HCT116 (cell line): ENCODE results near the gene RRAD. TPM values are rescaled to one million over a fixed set of nuclear protein-coding genes. Genes with fewer than 3 reads are reported as not detected.

Experiments used
- ATAC-seq: fragments of 200-7000 bp; cut with Tn5 transposase; 2 replicates; pipeline ENCODE4 v1.9.1; 2020; ENCODE audit warnings: mild to moderate bottlenecking, moderate library complexity
- BruUV-seq: library from RNA; stranded (reverse); fragments of 400-500 nt; replicated peaks from 2 replicates; lab custom pipeline; 2021; lab: Mats Ljungman, UMichigan
- CTCF ChIA-PET: fragments of 300-600 bp; sonication (Branson Sonifier 250); formaldehyde crosslinking; loops from one replicate; lab custom pipeline; 2021; ENCODE audit warnings: antibody characterized with exemption; lab: Charles Lee
- POLR2A ChIA-PET: fragments of 300-600, 350-600 bp; sonication (Branson Sonifier 250); formaldehyde crosslinking; loops from one replicate; lab custom pipeline; 2021; ENCODE audit warnings: antibody characterized with exemption; lab: Charles Lee
- RAD21 ChIA-PET, 2 experiments: fragments of 300-600 bp; sonication (Branson Sonifier 250); formaldehyde crosslinking; loops; one replicate each; lab custom pipeline; 2023; ENCODE audit warnings: low total read pairs in 2 of 2; ENCODE audit not compliant: uncharacterized antibody in 2 of 2, unreplicated experiment in 2 of 2, low non-redundant PET in 1 of 2; lab: Charles Lee
- DNase-seq: peaks from one replicate; pipeline ENCODE4 v3.0.0-alpha.2; 2010; ENCODE audit warnings: low read depth, low spot score
- H2AFZ ChIP-seq: fragments of 200-600 bp; shearing (Covaris generic), sonication (generic); 2 replicates; pipeline ENCODE4 v1.6.1; 2017; ENCODE audit warnings: low read depth, mixed run types, mixed read lengths, antibody characterized with exemption, low read length; ENCODE audit not compliant: poor library complexity, severe bottlenecking
- H3K27ac ChIP-seq: 2 replicates; pipeline ENCODE4 v1.5.1; 2012; ENCODE audit warnings: low read depth, low read length
- H3K27me3 ChIP-seq: fragments of 200-600 bp; sonication (generic); 2 replicates; pipeline ENCODE4 v1.6.1; 2016; ENCODE audit warnings: mixed run types, low read length, mixed read lengths; ENCODE audit not compliant: insufficient read depth
- H3K36me3 ChIP-seq, 2 experiments: fragments of 200-500 bp in 1 of 2; fragments of 200-600 bp in 1 of 2; sonication (Bioruptor generic) in 1 of 2; sonication (generic) in 1 of 2; 2 replicates each; pipeline versions ENCODE4 v1.5.1 to v1.6.1; 2014 to 2016; ENCODE audit warnings: low read length in 2 of 2, inconsistent platforms in 1 of 2, mixed read lengths in 1 of 2, mixed run types in 1 of 2; ENCODE audit not compliant: insufficient read depth in 2 of 2, control insufficient read depth in 1 of 2
- H3K4me1 ChIP-seq, 2 experiments: fragments of 200-600 bp in 1 of 2; sonication (generic) in 1 of 2; 2 replicates each; pipeline versions ENCODE4 v1.5.1 to v1.6.1; 2012 to 2017; ENCODE audit warnings: low read length in 2 of 2, inconsistent platforms in 1 of 2, mild to moderate bottlenecking in 1 of 2, mixed read lengths in 1 of 2, mixed run types in 1 of 2, moderate library complexity in 1 of 2; ENCODE audit not compliant: insufficient read depth in 2 of 2, control insufficient read depth in 1 of 2
- H3K4me2 ChIP-seq: fragments of 200-600 bp; sonication (generic); 2 replicates; pipeline ENCODE4 v1.6.1; 2017; ENCODE audit warnings: mixed run types, low read length, mixed read lengths
- H3K4me3 ChIP-seq, 2 experiments: fragments of 200-600 bp in 1 of 2; sonication (generic) in 1 of 2; replicated peaks in 1 of 2; 2 replicates each; pipeline ENCODE4 v1.5.1; 2011 to 2016; ENCODE audit warnings: low read length in 2 of 2, control low read depth in 1 of 2, low read depth in 1 of 2, mild to moderate bottlenecking in 1 of 2, mixed read lengths in 1 of 2, mixed run types in 1 of 2
- H3K79me2 ChIP-seq: fragments of 200-600 bp; sonication (generic); 2 replicates; pipeline ENCODE4 v1.6.1; 2017; ENCODE audit warnings: mild to moderate bottlenecking, mixed run types, low read length, moderate library complexity, mixed read lengths; ENCODE audit not compliant: insufficient read depth
- H3K9ac ChIP-seq: fragments of 200-600 bp; sonication (generic); 2 replicates; pipeline ENCODE4 v1.6.1; 2016; ENCODE audit warnings: low read length, mixed read lengths
- H3K9me2 ChIP-seq: fragments of 200-600 bp; sonication (generic), shearing (Covaris generic); 2 replicates; pipeline ENCODE4 v1.6.1; 2017; ENCODE audit warnings: mixed run types, mild to moderate bottlenecking, moderate library complexity; ENCODE audit not compliant: insufficient read depth
- H3K9me3 ChIP-seq, 2 experiments: fragments of 200-500 bp in 1 of 2; fragments of 200-600 bp in 1 of 2; sonication (Bioruptor generic) in 1 of 2; sonication (generic) in 1 of 2; 2 replicates each; pipeline ENCODE4 v1.6.1; 2014 to 2017; ENCODE audit warnings: low read length in 2 of 2, mixed read lengths in 2 of 2, inconsistent platforms in 1 of 2, low read depth in 1 of 2, mild to moderate bottlenecking in 1 of 2, mixed run types in 1 of 2, moderate library complexity in 1 of 2; ENCODE audit not compliant: control insufficient read depth in 1 of 2, insufficient read depth in 1 of 2
- H4K20me1 ChIP-seq: fragments of 200-600 bp; sonication (generic), shearing (Covaris generic); 2 replicates; pipeline ENCODE4 v1.6.1; 2017; ENCODE audit warnings: mixed run types, mild to moderate bottlenecking, moderate library complexity; ENCODE audit not compliant: insufficient read depth
- ATF3 ChIP-seq: IDR thresholded peaks from 2 replicates; pipeline ENCODE4 v1.6.1; 2012
- CEBPB ChIP-seq: IDR thresholded peaks from 2 replicates; pipeline ENCODE4 v1.6.1; 2012; ENCODE audit warnings: low read depth
- CTCF ChIP-seq, 3 experiments: fragments of 200-600 bp in 1 of 3; sonication (generic) in 1 of 3; IDR thresholded peaks in 2 of 3; conservative IDR thresholded peaks in 1 of 3; 2 replicates each; pipeline ENCODE4 v1.5.1; 2012 to 2017; ENCODE audit warnings: low read depth in 2 of 3, low read length in 2 of 3, antibody characterized with exemption in 1 of 3, borderline replicate concordance in 1 of 3, control low read depth in 1 of 3, mild to moderate bottlenecking in 1 of 3, mixed read lengths in 1 of 3, mixed run types in 1 of 3, moderate library complexity in 1 of 3; ENCODE audit not compliant: insufficient read depth in 1 of 3
- ELF1 ChIP-seq: IDR thresholded peaks from 2 replicates; pipeline ENCODE4 v1.6.1; 2012; ENCODE audit warnings: low read depth, borderline replicate concordance
- EZH2 ChIP-seq: fragments of 200-600 bp; sonication (generic); IDR thresholded peaks from 2 replicates; pipeline ENCODE4 v1.6.1; 2017; ENCODE audit warnings: antibody characterized with exemption, mixed run types
- EZH2phosphoT487 ChIP-seq: fragments of 200-600 bp; IDR thresholded peaks from 2 replicates; pipeline ENCODE4 v1.6.1; 2018; ENCODE audit warnings: antibody characterized with exemption, borderline replicate concordance
- FOSL1 ChIP-seq: IDR thresholded peaks from 2 replicates; pipeline ENCODE4 v1.6.1; 2012; ENCODE audit warnings: low read depth
- POLR2A ChIP-seq: IDR thresholded peaks from 2 replicates; pipeline ENCODE4 v1.7.0; 2011; ENCODE audit warnings: borderline replicate concordance; ENCODE audit not compliant: insufficient read depth, insufficient read length; ENCODE audit errors: extremely low read depth
- POLR2AphosphoS5 ChIP-seq: IDR thresholded peaks from 2 replicates; pipeline ENCODE4 v1.6.1; 2011; ENCODE audit warnings: mild to moderate bottlenecking, low read depth, low read length, moderate library complexity
- SIN3A ChIP-seq: IDR thresholded peaks from 2 replicates; pipeline ENCODE4 v1.6.1; 2012; ENCODE audit warnings: low read depth
- SP1 ChIP-seq: IDR thresholded peaks from 2 replicates; pipeline ENCODE4 v1.6.1; 2012; ENCODE audit warnings: low read depth
- TCF7L2 ChIP-seq: IDR thresholded peaks from 2 replicates; pipeline ENCODE4 v1.7.0; 2011; ENCODE audit warnings: borderline replicate concordance, inconsistent platforms; ENCODE audit not compliant: insufficient read depth, insufficient read length; ENCODE audit errors: extremely low read depth
- YY1 ChIP-seq: IDR thresholded peaks from 2 replicates; pipeline ENCODE4 v1.6.1; 2011; ENCODE audit warnings: low read length, low read depth, moderate library complexity, mild to moderate bottlenecking; ENCODE audit not compliant: insufficient replicate concordance; ENCODE audit errors: extremely low read depth
- intact Hi-C: fragments of 100-400 bp; cut with micrococcal nuclease; formaldehyde crosslinking; loops from 2 replicates; pipeline ENCODE4 v1.10.0; 2022
- total RNA-seq: library from RNA; stranded (reverse); gene quantifications from one replicate; pipeline ENCODE4 v1.2.1, GENCODE V29; 2021; ENCODE audit not compliant: unreplicated experiment

Gene RRAD
- total RNA-seq, 1 experiment from 2014 or later: 2.2 TPM

- ATAC-seq: peak; percentile 41
- peak overlapping the region; percentile 77 for H2AFZ ChIP-seq
- intact Hi-C loops: loop anchor here (1.0 to 10.0 kb wide), 5 partner anchors 56 to 711 kb away; partner anchors contain the start of genes ACD, C16orf86, ENKD1 and FBXL8
These were observed 28.2 kb upstream of the RRAD start for GRCh38 chr16:66953462-66954096.

More at GRCh38 chr16:66953462-66954096, 28.2 kb upstream of the RRAD start:
- Histone ChIP-seq H3K79me2 (no peaks in the 10 kb centered on the region), H4K20me1 (no peaks in the 10 kb centered on the region), H3K36me3 (no peaks in the 10 kb centered on the region), H3K4me3 (no peak overlapping the region), H3K9me2 (no peaks in the 10 kb centered on the region), H3K4me1 (peaks cover 11 to 12% of the 10 kb centered on the region in 2 experiments; a peak in 3 of 4 replicates), H3K9me3 (peaks cover 0 to 6% of the 10 kb centered on the region in 2 experiments; a peak in 1 of 4 replicates), H3K9ac (no peak overlapping the region), H3K27me3 (no peaks in the 10 kb centered on the region), H3K4me2 (peak overlapping the region; percentile 50), H3K27ac (peak overlapping the region; percentile 3; the same call in 1 of the 2 replicates)
- no peak for DNase-seq
- POLR2A ChIA-PET: interaction anchor here (0.6 kb wide), 1 partner anchor 30 kb away, joined by 3 read pairs; no protein-coding TSS in a partner anchor
- CTCF ChIA-PET: interaction anchor here (0.6 to 1.5 kb wide), 18 partner anchors 12 to 568 kb away, joined by 3 to 13 read pairs (median 4); partner anchors contain the start of genes ELMO3 and NOL3
- no TSS peak for BruUV-seq
- no peak for TF ChIP-seq YY1
- TF ChIP-seq SP1: no peak
- TF ChIP-seq CTCF (IDR thresholded peaks at IDR 0.05 in 2 of 3, conservative IDR thresholded peaks at IDR 0.05 in 1 of 3; ENCODE audit: borderline replicate concordance in 1 of 3, insufficient read depth in 1 of 3, low read depth in 2 of 3, low read length in 2 of 3): no peak
- no peak for TF ChIP-seq ATF3
- no peak for TF ChIP-seq EZH2
- TF ChIP-seq TCF7L2: no peak
- no peak for TF ChIP-seq EZH2phosphoT487
- no peak for TF ChIP-seq ELF1
- no peak for TF ChIP-seq FOSL1
- no peak for TF ChIP-seq POLR2AphosphoS5
- TF ChIP-seq SIN3A: no peak
- TF ChIP-seq CEBPB: no peak
- no peak for TF ChIP-seq POLR2A
- RAD21 ChIA-PET: interaction anchor here (0.7 to 1.4 kb wide), 6 partner anchors 18 to 202 kb away, joined by 3 to 7 read pairs (median 3); no protein-coding TSS in a partner anchor
